SK-N-SH treated with all-trans-retinoic acid at 6 μM for 48 hours (cell line): Measurements from ENCODE around the gene ATRN.

Experiments used
- ATAC-seq: fragments of 200-7000 bp; cut with Tn5 transposase; 3 replicates; pipeline ENCODE4 v1.9.1; 2020; ENCODE audit warnings: mild to moderate bottlenecking, moderate library complexity
- ARNTL ChIP-seq: fragments of 450-650 bp; formaldehyde crosslinking; IDR thresholded peaks from 2 replicates; pipeline ENCODE4 v1.5.0; 2020; ENCODE audit warnings: low read depth, mild to moderate bottlenecking, moderate library complexity, borderline replicate concordance
- BACH2 ChIP-seq: fragments of 250-450 bp; sonication (Bioruptor Pico); IDR thresholded peaks from 2 replicates; pipeline ENCODE4 v1.9.0; 2021; ENCODE audit warnings: mild to moderate bottlenecking, borderline replicate concordance
- CSDC2 ChIP-seq: fragments of 250-450 bp; sonication (Bioruptor Pico); IDR thresholded peaks from 2 replicates; pipeline ENCODE4 v1.5.0; 2020; ENCODE audit warnings: mild to moderate bottlenecking, moderate library complexity
- CSRNP3 ChIP-seq: fragments of 250-450 bp; sonication (Bioruptor Pico); IDR thresholded peaks from 2 replicates; pipeline ENCODE4 v1.5.1; 2021; ENCODE audit warnings: mild to moderate bottlenecking, moderate library complexity
- ISL1 ChIP-seq: fragments of 250-450 bp; sonication (Bioruptor Pico); IDR thresholded peaks from 2 replicates; pipeline ENCODE4 v2.1.2; 2022; ENCODE audit warnings: mild to moderate bottlenecking, moderate library complexity
- OSR1 ChIP-seq: fragments of 250-450 bp; sonication (Bioruptor Pico); IDR thresholded peaks from 2 replicates; pipeline ENCODE4 v1.8.0; 2022; ENCODE audit warnings: moderate library complexity, mild to moderate bottlenecking, inconsistent platforms
- POU6F1 ChIP-seq: fragments of 250-450 bp; sonication (Bioruptor Pico); IDR thresholded peaks from 2 replicates; pipeline ENCODE4 v1.8.0; 2021; ENCODE audit warnings: low read depth, mild to moderate bottlenecking, moderate library complexity, borderline replicate concordance
- RARB ChIP-seq: fragments of 250-450 bp; sonication (Bioruptor Pico); IDR thresholded peaks from 2 replicates; pipeline ENCODE4 v1.8.0; 2021; ENCODE audit warnings: mild to moderate bottlenecking, moderate library complexity
- SNAI2 ChIP-seq: fragments of 250-450 bp; sonication (Bioruptor Pico); IDR thresholded peaks from 2 replicates; pipeline ENCODE4 v1.5.0; 2020; ENCODE audit warnings: mild to moderate bottlenecking, moderate library complexity
- TCF4 ChIP-seq: fragments of 250-450 bp; sonication (Bioruptor Pico); IDR thresholded peaks from 2 replicates; pipeline ENCODE4 v1.8.0; 2021; ENCODE audit warnings: mild to moderate bottlenecking, moderate library complexity, borderline replicate concordance
- ZFP3 ChIP-seq: fragments of 250-450 bp; sonication (Bioruptor Pico); IDR thresholded peaks from 2 replicates; pipeline ENCODE4 v1.5.0; 2020; ENCODE audit warnings: mild to moderate bottlenecking, moderate library complexity
- ZFP30 ChIP-seq: fragments of 450-650 bp; formaldehyde crosslinking; IDR thresholded peaks from 2 replicates; pipeline ENCODE4 v1.5.0; 2022; ENCODE audit warnings: mild to moderate bottlenecking, moderate library complexity
- ZNF565 ChIP-seq: fragments of 450-650 bp; formaldehyde crosslinking; conservative IDR thresholded peaks from 2 replicates; pipeline ENCODE4 v1.5.0; 2020; ENCODE audit warnings: low read depth, mild to moderate bottlenecking, moderate library complexity
- ZNF70 ChIP-seq: fragments of 450-650 bp; formaldehyde crosslinking; IDR thresholded peaks from 2 replicates; pipeline ENCODE4 v1.5.0; 2020; ENCODE audit warnings: mild to moderate bottlenecking, moderate library complexity
- ZNF8 ChIP-seq: fragments of 450-650 bp; formaldehyde crosslinking; IDR thresholded peaks from 2 replicates; pipeline ENCODE4 v1.5.0; 2020; ENCODE audit warnings: mild to moderate bottlenecking, moderate library complexity
- TF ChIP-seq, protein P1 (sequence below): fragments of 250-450 bp; sonication (Bioruptor Pico); IDR thresholded peaks from 2 replicates; pipeline ENCODE4 v1.5.0; 2020; ENCODE audit warnings: mild to moderate bottlenecking, moderate library complexity
- TF ChIP-seq, protein P2 (sequence below): fragments of 250-450 bp; sonication (Bioruptor Pico); IDR thresholded peaks from 2 replicates; pipeline ENCODE4 v1.5.1; 2020; ENCODE audit warnings: low read depth, mild to moderate bottlenecking, moderate library complexity
- TF ChIP-seq, protein P3 (sequence below): fragments of 250-450 bp; sonication (Bioruptor Pico); IDR thresholded peaks from 2 replicates; pipeline ENCODE4 v1.8.0; 2020; ENCODE audit warnings: mild to moderate bottlenecking, moderate library complexity, borderline replicate concordance

ATRN gene

DNA sequence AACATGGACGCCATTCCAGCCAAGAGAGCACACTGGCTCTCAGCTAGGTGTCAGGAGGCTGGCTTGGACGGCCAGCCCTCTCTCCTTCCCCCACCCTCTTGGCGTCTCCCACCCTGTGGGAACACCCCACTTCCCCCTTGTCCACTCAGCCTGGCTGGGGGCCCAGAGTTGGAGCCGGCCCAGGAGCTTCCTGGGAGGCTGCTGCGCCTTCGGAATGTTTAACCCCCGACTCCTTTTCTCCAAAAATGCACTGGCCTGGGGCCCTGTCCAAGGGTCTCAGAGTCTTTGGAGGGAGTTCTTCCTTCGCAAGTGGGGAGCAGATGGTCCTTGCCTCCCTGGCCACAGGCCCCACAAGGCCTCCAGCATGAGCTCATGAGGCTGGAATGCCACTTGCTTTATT lies 206.9 kb downstream of the ATRN start (continued):
- TF ChIP-seq OSR1 (no peak), POU6F1 (CRISPR knock-in tag) (no peak)

- ATAC-seq, result no peak
- TF ChIP-seq BACH2 (CRISPR knock-in tag), result no peak
- no peak for TF ChIP-seq RARB (CRISPR knock-in tag)
- TF ChIP-seq SNAI2 (CRISPR knock-in tag), result no peak
- TF ChIP-seq ISL1 (CRISPR knock-in tag), result no peak
These were observed 207.4 kb downstream of the ATRN start for GRCh38 chr20:3678198-3678597.

GRCh38 chr20:3678856-3679720 lies 208.3 kb downstream of the ATRN start:
- no peak for TF ChIP-seq CSDC2 (CRISPR knock-in tag)
- TF ChIP-seq ZFP3 (CRISPR knock-in tag), result no peak
- TF ChIP-seq TCF4 (CRISPR knock-in tag), result no peak
- no peak for TF ChIP-seq ZNF565 (CRISPR knock-in tag)
- TF ChIP-seq POU6F1 (CRISPR knock-in tag), result no peak
- TF ChIP-seq BACH2 (CRISPR knock-in tag), result no peak
- no peak for TF ChIP-seq ARNTL (CRISPR knock-in tag)
- no peak for TF ChIP-seq CSRNP3 (CRISPR knock-in tag)
- no peak for TF ChIP-seq OSR1
- no peak for TF ChIP-seq SNAI2 (CRISPR knock-in tag)
- TF ChIP-seq ZNF70 (CRISPR knock-in tag), result no peak
- TF ChIP-seq ZNF8, result no peak
- no peak for TF ChIP-seq RARB (CRISPR knock-in tag)
- TF ChIP-seq ZFP30 (CRISPR knock-in tag), result no peak
- TF ChIP-seq, protein P1, sequence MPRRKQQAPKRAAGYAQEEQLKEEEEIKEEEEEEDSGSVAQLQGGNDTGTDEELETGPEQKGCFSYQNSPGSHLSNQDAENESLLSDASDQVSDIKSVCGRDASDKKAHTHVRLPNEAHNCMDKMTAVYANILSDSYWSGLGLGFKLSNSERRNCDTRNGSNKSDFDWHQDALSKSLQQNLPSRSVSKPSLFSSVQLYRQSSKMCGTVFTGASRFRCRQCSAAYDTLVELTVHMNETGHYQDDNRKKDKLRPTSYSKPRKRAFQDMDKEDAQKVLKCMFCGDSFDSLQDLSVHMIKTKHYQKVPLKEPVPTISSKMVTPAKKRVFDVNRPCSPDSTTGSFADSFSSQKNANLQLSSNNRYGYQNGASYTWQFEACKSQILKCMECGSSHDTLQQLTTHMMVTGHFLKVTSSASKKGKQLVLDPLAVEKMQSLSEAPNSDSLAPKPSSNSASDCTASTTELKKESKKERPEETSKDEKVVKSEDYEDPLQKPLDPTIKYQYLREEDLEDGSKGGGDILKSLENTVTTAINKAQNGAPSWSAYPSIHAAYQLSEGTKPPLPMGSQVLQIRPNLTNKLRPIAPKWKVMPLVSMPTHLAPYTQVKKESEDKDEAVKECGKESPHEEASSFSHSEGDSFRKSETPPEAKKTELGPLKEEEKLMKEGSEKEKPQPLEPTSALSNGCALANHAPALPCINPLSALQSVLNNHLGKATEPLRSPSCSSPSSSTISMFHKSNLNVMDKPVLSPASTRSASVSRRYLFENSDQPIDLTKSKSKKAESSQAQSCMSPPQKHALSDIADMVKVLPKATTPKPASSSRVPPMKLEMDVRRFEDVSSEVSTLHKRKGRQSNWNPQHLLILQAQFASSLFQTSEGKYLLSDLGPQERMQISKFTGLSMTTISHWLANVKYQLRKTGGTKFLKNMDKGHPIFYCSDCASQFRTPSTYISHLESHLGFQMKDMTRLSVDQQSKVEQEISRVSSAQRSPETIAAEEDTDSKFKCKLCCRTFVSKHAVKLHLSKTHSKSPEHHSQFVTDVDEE (CRISPR knock-in tag), result no peak
- ATAC-seq, result peak; percentile 8; the same call in 1 of the 3 replicates

DNA sequence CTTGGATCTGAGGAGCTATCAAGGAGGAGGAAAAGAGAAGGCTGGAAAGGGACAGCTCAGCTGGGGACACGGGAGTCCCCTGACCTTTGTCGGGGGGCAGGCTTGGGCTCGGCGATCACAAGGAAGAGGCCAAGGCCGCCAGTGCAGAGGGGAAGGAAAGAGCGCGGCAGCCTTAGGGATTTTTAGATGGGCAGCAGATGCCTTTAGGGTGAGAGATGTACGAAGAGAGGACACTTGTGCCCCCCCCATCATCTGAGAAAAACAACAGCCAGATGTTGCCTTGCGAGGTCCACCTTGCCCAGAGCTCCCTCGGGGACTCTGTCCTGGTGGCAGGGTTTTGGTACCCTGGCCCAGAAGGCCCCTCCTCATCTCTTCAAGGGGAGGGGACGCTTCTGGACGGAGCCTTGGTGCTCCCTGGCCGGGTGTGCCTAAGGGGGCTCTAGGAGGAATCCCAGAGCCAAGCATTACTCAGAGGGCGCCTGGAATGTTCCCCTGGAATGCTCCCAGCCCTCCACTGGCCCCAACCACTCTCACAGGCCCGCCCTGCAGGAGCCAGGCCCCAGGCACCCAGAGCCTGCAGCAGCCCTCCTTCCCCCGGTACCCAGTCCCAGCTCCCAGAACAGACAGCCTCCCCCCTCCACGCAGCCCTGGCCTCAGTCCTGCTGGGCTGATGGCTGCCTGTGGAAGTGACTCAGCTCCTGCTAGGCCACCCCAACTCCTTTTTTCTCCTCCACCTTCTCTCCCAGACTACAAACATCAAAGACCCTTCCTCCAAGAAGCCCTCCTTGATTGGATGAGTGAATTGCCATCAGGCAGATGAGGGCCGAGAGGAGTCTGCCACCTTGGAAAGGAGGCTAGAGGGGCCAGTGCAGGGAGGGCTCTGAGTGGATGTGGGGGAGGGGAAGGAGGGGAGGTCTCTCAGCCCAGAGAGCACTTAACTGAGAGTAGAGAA lies 209.2 kb downstream of the ATRN start:
- ATAC-seq, result peak; percentile 70
- TF ChIP-seq RARB (CRISPR knock-in tag), result no peak
- TF ChIP-seq, protein P2, sequence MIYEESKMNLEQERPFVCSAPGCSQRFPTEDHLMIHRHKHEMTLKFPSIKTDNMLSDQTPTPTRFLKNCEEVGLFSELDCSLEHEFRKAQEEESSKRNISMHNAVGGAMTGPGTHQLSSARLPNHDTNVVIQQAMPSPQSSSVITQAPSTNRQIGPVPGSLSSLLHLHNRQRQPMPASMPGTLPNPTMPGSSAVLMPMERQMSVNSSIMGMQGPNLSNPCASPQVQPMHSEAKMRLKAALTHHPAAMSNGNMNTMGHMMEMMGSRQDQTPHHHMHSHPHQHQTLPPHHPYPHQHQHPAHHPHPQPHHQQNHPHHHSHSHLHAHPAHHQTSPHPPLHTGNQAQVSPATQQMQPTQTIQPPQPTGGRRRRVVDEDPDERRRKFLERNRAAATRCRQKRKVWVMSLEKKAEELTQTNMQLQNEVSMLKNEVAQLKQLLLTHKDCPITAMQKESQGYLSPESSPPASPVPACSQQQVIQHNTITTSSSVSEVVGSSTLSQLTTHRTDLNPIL (CRISPR knock-in tag), result no peak
- TF ChIP-seq BACH2 (CRISPR knock-in tag), result no peak
- TF ChIP-seq SNAI2 (CRISPR knock-in tag), result no peak
- TF ChIP-seq, protein P1 (CRISPR knock-in tag), result no peak
- TF ChIP-seq, protein P3, sequence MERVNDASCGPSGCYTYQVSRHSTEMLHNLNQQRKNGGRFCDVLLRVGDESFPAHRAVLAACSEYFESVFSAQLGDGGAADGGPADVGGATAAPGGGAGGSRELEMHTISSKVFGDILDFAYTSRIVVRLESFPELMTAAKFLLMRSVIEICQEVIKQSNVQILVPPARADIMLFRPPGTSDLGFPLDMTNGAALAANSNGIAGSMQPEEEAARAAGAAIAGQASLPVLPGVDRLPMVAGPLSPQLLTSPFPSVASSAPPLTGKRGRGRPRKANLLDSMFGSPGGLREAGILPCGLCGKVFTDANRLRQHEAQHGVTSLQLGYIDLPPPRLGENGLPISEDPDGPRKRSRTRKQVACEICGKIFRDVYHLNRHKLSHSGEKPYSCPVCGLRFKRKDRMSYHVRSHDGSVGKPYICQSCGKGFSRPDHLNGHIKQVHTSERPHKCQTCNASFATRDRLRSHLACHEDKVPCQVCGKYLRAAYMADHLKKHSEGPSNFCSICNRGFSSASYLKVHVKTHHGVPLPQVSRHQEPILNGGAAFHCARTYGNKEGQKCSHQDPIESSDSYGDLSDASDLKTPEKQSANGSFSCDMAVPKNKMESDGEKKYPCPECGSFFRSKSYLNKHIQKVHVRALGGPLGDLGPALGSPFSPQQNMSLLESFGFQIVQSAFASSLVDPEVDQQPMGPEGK (CRISPR knock-in tag), result no peak
- no peak for TF ChIP-seq ZNF565 (CRISPR knock-in tag)
- no peak for TF ChIP-seq ARNTL (CRISPR knock-in tag)
- no peak for TF ChIP-seq ISL1 (CRISPR knock-in tag)
